GM19193 (cell line): ENCODE results near the gene GRIK4.

Source experiments
- POLR2A ChIP-seq: IDR thresholded peaks from 4 replicates; pipeline ENCODE4 v1.6.1; 2011; ENCODE audit not compliant: insufficient read depth, insufficient read length; ENCODE audit errors: extremely low read depth

GRIK4 gene

GRCh38 chr11:120819437-120820365, 308.2 kb downstream of the GRIK4 start:
- no peak for TF ChIP-seq POLR2A

- no peak for TF ChIP-seq POLR2A
These were observed 311.6 kb downstream of the GRIK4 start for GRCh38 chr11:120823159-120823558.

GRCh38 chr11:120824242-120824641, 312.7 kb downstream of the GRIK4 start:
- TF ChIP-seq POLR2A, result no peak

GRCh38 chr11:120827198-120827597, 315.6 kb downstream of the GRIK4 start:
- no peak for TF ChIP-seq POLR2A

- TF ChIP-seq POLR2A, result no peak
These were observed 316.3 kb downstream of the GRIK4 start for GRCh38 chr11:120827820-120828219.

- no peak for TF ChIP-seq POLR2A
These were observed 317.3 kb downstream of the GRIK4 start for GRCh38 chr11:120828847-120829246.

GRCh38 chr11:120830085-120830620, 318.6 kb downstream of the GRIK4 start:
- no peak for TF ChIP-seq POLR2A

GRCh38 chr11:120832481-120833238, 321.1 kb downstream of the GRIK4 start:
- TF ChIP-seq POLR2A, result no peak

- no peak for TF ChIP-seq POLR2A
These were observed 323.2 kb downstream of the GRIK4 start for GRCh38 chr11:120834686-120835210.

- no peak for TF ChIP-seq POLR2A
These were observed 324.2 kb downstream of the GRIK4 start for GRCh38 chr11:120835601-120836228.

GRCh38 chr11:120837696-120838095, 326.1 kb downstream of the GRIK4 start:
- TF ChIP-seq POLR2A, result no peak

- no peak for TF ChIP-seq POLR2A
These were observed 327.7 kb downstream of the GRIK4 start for GRCh38 chr11:120839201-120839600.

GRCh38 chr11:120839846-120840402, 328.4 kb downstream of the GRIK4 start:
- no peak for TF ChIP-seq POLR2A

- TF ChIP-seq POLR2A, result no peak
These were observed 329.1 kb downstream of the GRIK4 start for GRCh38 chr11:120840661-120841060.

- no peak for TF ChIP-seq POLR2A
These were observed 329.5 kb downstream of the GRIK4 start for GRCh38 chr11:120841074-120841473.

GRCh38 chr11:120842195-120842594, 330.6 kb downstream of the GRIK4 start:
- no peak for TF ChIP-seq POLR2A
